SK-N-MC (cell line): ENCODE results near the gene SPATA1.

Experiments used
- EZH2 ChIP-seq: fragments of 200-600 bp; sonication (generic); IDR thresholded peaks from one replicate; pipeline ENCODE4 v1.6.1; 2017; ENCODE audit warnings: antibody characterized with exemption
- FOXP2 ChIP-seq: optimal IDR thresholded peaks from 2 replicates; pipeline ENCODE3; 2011; ENCODE audit warnings: mild to moderate bottlenecking, moderate library complexity; ENCODE audit not compliant: insufficient read depth; ENCODE audit errors: extremely low read length, control extremely low read depth
- POLR2AphosphoS5 ChIP-seq: IDR thresholded peaks from 2 replicates; pipeline ENCODE4 v1.6.1; 2012; ENCODE audit warnings: mild to moderate bottlenecking, low read depth, low read length, borderline replicate concordance

DNA sequence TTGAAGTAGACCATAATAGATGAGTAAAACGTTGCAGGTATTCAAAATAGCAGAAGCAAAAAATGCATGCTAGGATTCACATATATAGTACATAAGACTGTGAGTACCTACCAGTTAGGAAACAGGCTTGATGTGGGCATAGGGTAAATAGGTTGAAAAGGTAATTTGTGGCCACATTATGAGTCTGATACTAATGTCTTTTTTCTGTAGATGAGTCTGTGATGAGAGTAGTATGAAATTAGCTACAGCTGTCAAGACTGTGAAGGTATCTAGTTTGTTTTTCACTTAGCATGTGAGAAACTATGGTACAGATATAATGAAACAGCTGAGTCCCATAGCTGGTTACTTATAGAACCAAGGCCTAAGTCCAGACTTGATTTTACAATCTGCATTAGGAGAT is 12.4 kb upstream of the SPATA1 start:
- TF ChIP-seq EZH2 (no peak), FOXP2 (no peak), POLR2AphosphoS5 (no peak)
